ENCODE data around the gene AUTS2.

GRCh38 chr7:69814421-69814962, 216.2 kb downstream of the AUTS2 start:
- TF ChIP-seq CTCF (IDR thresholded peaks at IDR 0.05; ENCODE audit: insufficient read depth, low read length) (no peak), REST (IDR thresholded peaks at IDR 0.05; ENCODE audit: insufficient replicate concordance, low read depth) (no peak), POLR2AphosphoS5 (IDR thresholded peaks at IDR 0.05; ENCODE audit: low read depth) (no peak)

All from HL-60 (cell line).